CD4-positive, alpha-beta memory T cell (primary cell): ENCODE measurements around the gene AGXT. TPM values are rescaled to one million over a fixed set of nuclear protein-coding genes. Genes with fewer than 3 reads are reported as not detected.

Source experiments
- CTCF ChIA-PET: fragments of 350-600 bp; sonication (Branson Sonifier 250); formaldehyde crosslinking; loops from one replicate; lab custom pipeline; 2021; ENCODE audit warnings: inconsistent platforms; ENCODE audit not compliant: partially characterized antibody; lab: Charles Lee
- POLR2A ChIA-PET: fragments of 350-600 bp; sonication (Branson Sonifier 250); formaldehyde crosslinking; loops from one replicate; lab custom pipeline; 2021; ENCODE audit not compliant: partially characterized antibody; lab: Charles Lee
- DNase-seq, 5 donors: peaks; one replicate each; pipeline versions ENCODE4 v3.0.0 to v3.0.0-alpha.2; 2020 to 2022; ENCODE audit warnings: mixed read lengths in 1 of 5
- H3K27ac ChIP-seq: one replicate; pipeline ENCODE4 v1.7.0; 2013; ENCODE audit warnings: low read depth, low read length
- H3K27me3 ChIP-seq: 2 replicates; pipeline ENCODE4 v1.7.0; 2013; ENCODE audit warnings: mild to moderate bottlenecking, low read length, moderate library complexity; ENCODE audit not compliant: insufficient read depth
- H3K36me3 ChIP-seq: 2 replicates; pipeline ENCODE4 v1.7.0; 2013; ENCODE audit warnings: mild to moderate bottlenecking, low read length, moderate library complexity; ENCODE audit not compliant: insufficient read depth
- H3K4me1 ChIP-seq: 2 replicates; pipeline ENCODE4 v1.7.0; 2013; ENCODE audit warnings: mild to moderate bottlenecking, low read length, moderate library complexity; ENCODE audit not compliant: insufficient read depth
- H3K4me3 ChIP-seq, 2 donors: one replicate each; pipeline ENCODE4 v1.7.0; 2013; ENCODE audit warnings: low read length in 2 of 2, mild to moderate bottlenecking in 1 of 2
- H3K9me3 ChIP-seq, 2 donors: one replicate each; pipeline ENCODE4 v1.7.0; 2013; ENCODE audit warnings: low read length in 2 of 2, control low read depth in 1 of 2; ENCODE audit not compliant: control insufficient read depth in 1 of 2
- H3K27ac Mint-ChIP-seq, 7 donors: one replicate each; pipeline ENCODE4 v1.8.0; 2020 to 2021; ENCODE audit warnings: mixed read lengths in 7 of 7, mild to moderate bottlenecking in 6 of 7, inconsistent platforms in 3 of 7, moderate library complexity in 3 of 7
- H3K27me3 Mint-ChIP-seq, 2 donors: one replicate each; pipeline ENCODE4 v1.8.0; 2020 to 2021; ENCODE audit warnings: mixed read lengths in 2 of 2
- H3K36me3 Mint-ChIP-seq, 2 donors: one replicate each; pipeline ENCODE4 v1.8.0; 2020 to 2021; ENCODE audit warnings: mixed read lengths in 2 of 2, inconsistent platforms in 1 of 2, mild to moderate bottlenecking in 1 of 2
- H3K4me1 Mint-ChIP-seq, 4 donors: one replicate each; pipeline ENCODE4 v1.8.0; 2020 to 2021; ENCODE audit warnings: mixed read lengths in 4 of 4, mild to moderate bottlenecking in 1 of 4
- H3K4me3 Mint-ChIP-seq, 8 donors: one replicate each; pipeline ENCODE4 v1.8.0; 2020 to 2021; ENCODE audit warnings: mixed read lengths in 8 of 8, mild to moderate bottlenecking in 7 of 8, moderate library complexity in 6 of 8, inconsistent platforms in 3 of 8
- H3K9me3 Mint-ChIP-seq, 8 donors: one replicate each; pipeline ENCODE4 v1.8.0; 2020 to 2021; ENCODE audit warnings: mixed read lengths in 8 of 8, mild to moderate bottlenecking in 5 of 8, inconsistent platforms in 3 of 8, moderate library complexity in 1 of 8
- intact Hi-C: fragments of 100-400 bp; cut with micrococcal nuclease; formaldehyde crosslinking; loops from one replicate; pipeline ENCODE4 v1.15.1; 2023
- polyA plus RNA-seq, 2 donors: library from polyadenylated mRNA; unstranded; fragments of 300-500 nt; fragmentation: Illumina TruSeq; gene quantifications; one replicate each; pipeline ENCODE4 v1.2.3, GENCODE V29; 2021
- total RNA-seq, 2 experiments: library from RNA; stranded (reverse); gene quantifications; one replicate each; pipeline ENCODE4 v1.2.3, GENCODE V29; 2021

The AGXT gene
- total and polyA plus RNA-seq, 4 experiments from 2014 or later: not detected

DNA sequence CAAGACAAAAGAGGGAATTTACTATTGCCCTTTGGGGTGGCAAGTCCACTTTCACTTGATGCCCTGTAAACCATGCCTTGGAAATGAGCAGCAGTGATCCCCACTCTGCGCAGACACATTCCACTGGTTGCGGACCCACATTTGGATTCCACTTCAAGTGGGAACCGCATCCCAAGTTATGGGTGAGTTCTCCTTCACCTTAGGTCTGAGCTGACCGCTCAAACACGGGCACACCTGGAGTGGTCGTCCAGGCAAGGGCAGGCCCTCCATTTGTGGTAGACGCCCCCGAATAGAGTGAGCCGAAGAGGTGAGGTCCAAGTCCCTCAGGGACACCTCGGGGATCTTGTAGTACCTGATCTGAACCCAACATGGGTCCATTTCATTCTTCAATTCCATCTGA lies 9.8 kb upstream of the AGXT start:
- intact Hi-C loops: no loop called here
- no peaks in the 10 kb centered on the region for H3K27me3 Mint-ChIP-seq
- peaks cover 0 to 13% (median 8%) of the 10 kb centered on the region in 8 donors for H3K9me3 Mint-ChIP-seq

DNA sequence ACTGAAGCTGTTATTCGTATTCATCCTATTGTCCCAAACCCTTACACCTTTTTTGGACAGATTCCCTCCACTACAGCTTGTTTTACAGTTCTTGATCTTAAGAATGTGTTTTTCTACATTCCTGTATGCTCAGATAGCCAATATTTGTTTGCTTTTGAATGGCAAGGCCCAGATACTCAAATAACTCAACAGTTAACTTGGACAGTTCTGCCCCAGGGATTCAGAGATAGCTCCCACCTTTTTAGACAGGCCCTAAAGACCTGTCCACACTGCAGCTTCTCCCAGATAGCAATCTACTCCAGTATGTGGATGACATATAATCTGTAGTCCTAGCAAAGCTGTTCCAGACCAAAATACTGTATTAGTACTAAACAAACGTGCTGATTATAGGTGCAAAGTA lies 7.1 kb upstream of the AGXT start:
- H3K4me3 Mint-ChIP-seq: no peak overlapping the region
- Histone ChIP-seq H3K27me3 (no peaks in the 10 kb centered on the region), H3K9me3 (no peaks in the 10 kb centered on the region), H3K27ac (no peak overlapping the region), H3K4me3 (no peak overlapping the region), H3K4me1 (no peaks in the 10 kb centered on the region), H3K36me3 (no peaks in the 10 kb centered on the region)
- H3K36me3 Mint-ChIP-seq: no peaks in the 10 kb centered on the region
- H3K9me3 Mint-ChIP-seq: no peaks in the 10 kb centered on the region
- H3K27ac Mint-ChIP-seq: no peak overlapping the region
- no peak for DNase-seq
- ChIA-PET CTCF (interaction anchor here (1.4 to 2.3 kb wide), 2 partner anchors 10 to 15 kb away, joined by 3 to 16 read pairs; no protein-coding TSS in a partner anchor), POLR2A (no interaction called here)
- no peaks in the 10 kb centered on the region for H3K4me1 Mint-ChIP-seq
- H3K27me3 Mint-ChIP-seq: peaks cover 0 to under 1% of the 10 kb centered on the region in 2 donors
- intact Hi-C loops: no loop called here

More for the DNA sequence above, 9.8 kb upstream of the AGXT start:
- Histone ChIP-seq H3K27ac (no peak overlapping the region), H3K9me3 (no peaks in the 10 kb centered on the region), H3K4me1 (no peaks in the 10 kb centered on the region), H3K27me3 (no peaks in the 10 kb centered on the region), H3K4me3 (no peak overlapping the region), H3K36me3 (no peaks in the 10 kb centered on the region)
- POLR2A ChIA-PET: no interaction called here
- Mint-ChIP-seq H3K36me3 (no peaks in the 10 kb centered on the region), H3K4me1 (no peaks in the 10 kb centered on the region), H3K4me3 (no peak overlapping the region), H3K27ac (no peak overlapping the region)
- CTCF ChIA-PET: no interaction called here
- DNase-seq: peak in 1 of 5 donors; percentile 27

DNA sequence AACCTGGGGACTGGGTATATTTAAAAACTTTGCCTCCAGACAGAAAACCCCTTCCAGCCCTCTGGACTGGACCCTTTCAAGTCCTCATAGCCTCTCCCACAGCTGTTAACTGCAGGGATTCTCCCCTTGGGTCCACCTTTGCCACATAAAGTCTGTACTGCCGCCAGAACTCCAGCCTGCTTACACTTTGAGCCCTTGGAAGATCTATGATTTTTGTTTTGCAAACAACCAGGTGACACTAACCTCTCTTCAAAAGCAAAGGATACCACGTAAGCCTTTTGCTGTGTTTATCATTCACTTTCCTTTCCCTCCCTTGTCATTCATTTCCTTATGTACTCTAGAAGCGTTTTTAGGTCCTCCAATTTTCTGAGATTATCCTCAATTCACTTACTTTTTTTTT lies 4.1 kb upstream of the AGXT start:
- POLR2A ChIA-PET: no interaction called here

DNA sequence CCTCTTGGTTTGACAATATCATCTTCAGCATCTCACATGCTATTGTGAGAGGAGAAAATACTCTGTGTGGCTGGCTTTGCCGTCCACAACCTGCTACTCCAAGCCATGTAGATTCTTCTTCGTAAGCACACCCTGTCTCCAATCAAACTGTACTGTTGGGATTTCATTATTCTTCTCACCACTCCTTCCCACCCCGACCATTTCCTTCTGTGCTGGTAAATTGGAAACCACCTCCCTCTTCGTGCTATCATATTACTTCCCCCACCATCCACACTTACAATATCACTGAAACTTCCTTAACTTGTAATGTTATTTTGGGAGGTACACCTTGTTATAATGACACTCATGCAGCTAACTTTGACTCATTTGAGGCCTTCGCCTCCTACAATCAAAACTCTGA lies 3.2 kb upstream of the AGXT start:
- Histone ChIP-seq H3K4me1 (no peaks in the 10 kb centered on the region), H3K4me3 (no peak overlapping the region), H3K36me3 (no peaks in the 10 kb centered on the region), H3K9me3 (no peaks in the 10 kb centered on the region), H3K27me3 (no peaks in the 10 kb centered on the region), H3K27ac (no peak overlapping the region)
- Mint-ChIP-seq H3K4me1 (no peaks in the 10 kb centered on the region), H3K36me3 (no peaks in the 10 kb centered on the region), H3K27me3 (peaks cover 2 to 5% of the 10 kb centered on the region in 2 donors), H3K4me3 (no peak overlapping the region), H3K9me3 (no peaks in the 10 kb centered on the region), H3K27ac (no peak overlapping the region)
- no peak for DNase-seq
- ChIA-PET POLR2A (no interaction called here), CTCF (no interaction called here)
- intact Hi-C loops: no loop called here

More for the DNA sequence above, 4.1 kb upstream of the AGXT start:
- CTCF ChIA-PET: no interaction called here
- H3K4me1 ChIP-seq: no peaks in the 10 kb centered on the region
- no peaks in the 10 kb centered on the region for H3K9me3 ChIP-seq
- Mint-ChIP-seq H3K27me3 (peaks cover 2 to 5% of the 10 kb centered on the region in 2 donors), H3K9me3 (no peaks in the 10 kb centered on the region), H3K27ac (no peak overlapping the region), H3K36me3 (no peaks in the 10 kb centered on the region), H3K4me1 (no peaks in the 10 kb centered on the region), H3K4me3 (peak overlapping the region in 1 of 8 donors; percentile 12)
- H3K27ac ChIP-seq: no peak overlapping the region
- H3K4me3 ChIP-seq: no peak overlapping the region
- no peaks in the 10 kb centered on the region for H3K36me3 ChIP-seq
- DNase-seq: no peak
- intact Hi-C loops: no loop called here
- no peaks in the 10 kb centered on the region for H3K27me3 ChIP-seq

DNA sequence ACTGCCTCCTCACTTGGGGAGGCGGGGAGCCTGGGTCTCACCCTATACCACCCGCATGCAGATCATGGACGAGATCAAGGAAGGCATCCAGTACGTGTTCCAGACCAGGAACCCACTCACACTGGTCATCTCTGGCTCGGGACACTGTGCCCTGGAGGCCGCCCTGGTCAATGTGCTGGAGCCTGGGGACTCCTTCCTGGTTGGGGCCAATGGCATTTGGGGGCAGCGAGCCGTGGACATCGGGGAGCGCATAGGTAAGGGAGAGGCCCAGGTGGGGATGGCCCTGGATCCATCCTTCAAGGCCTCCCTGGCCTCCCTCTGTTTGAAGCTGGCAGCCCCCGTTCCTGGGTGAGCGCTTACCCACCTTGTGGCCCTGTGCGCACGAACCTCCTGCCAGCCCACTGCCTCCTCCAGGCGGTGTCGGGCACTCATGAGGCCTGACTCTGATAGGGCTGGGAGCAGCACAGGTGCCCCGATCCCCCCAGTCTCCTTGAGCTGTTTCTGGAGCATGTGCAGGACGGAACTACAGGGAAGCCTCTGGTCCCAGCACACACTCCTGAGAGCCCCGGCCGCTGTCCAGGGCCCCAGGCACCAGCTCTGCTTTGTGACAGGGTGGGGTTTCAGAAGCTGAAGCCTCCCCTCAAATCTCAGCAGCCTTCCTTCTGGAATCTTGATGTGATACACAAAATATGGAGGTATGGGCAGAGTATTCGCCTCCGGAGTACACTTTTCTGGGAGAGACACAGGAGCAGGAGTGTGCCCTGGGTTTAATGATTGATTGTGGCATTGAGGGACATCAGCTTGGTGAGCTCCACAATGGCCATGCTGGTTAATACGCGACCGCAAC lies 708 bp downstream of the AGXT start:
- Mint-ChIP-seq H3K27ac (no peak overlapping the region), H3K27me3 (peaks cover 2 to 7% of the 10 kb centered on the region in 2 donors), H3K4me1 (no peaks in the 10 kb centered on the region), H3K4me3 (no peak overlapping the region), H3K9me3 (no peaks in the 10 kb centered on the region), H3K36me3 (no peaks in the 10 kb centered on the region)
- Histone ChIP-seq H3K4me1 (no peaks in the 10 kb centered on the region), H3K36me3 (no peaks in the 10 kb centered on the region), H3K27me3 (no peaks in the 10 kb centered on the region), H3K4me3 (no peak overlapping the region), H3K27ac (no peak overlapping the region), H3K9me3 (no peaks in the 10 kb centered on the region)
- intact Hi-C loops: no loop called here
- POLR2A ChIA-PET: no interaction called here
- no peak for DNase-seq
- CTCF ChIA-PET: no interaction called here

DNA sequence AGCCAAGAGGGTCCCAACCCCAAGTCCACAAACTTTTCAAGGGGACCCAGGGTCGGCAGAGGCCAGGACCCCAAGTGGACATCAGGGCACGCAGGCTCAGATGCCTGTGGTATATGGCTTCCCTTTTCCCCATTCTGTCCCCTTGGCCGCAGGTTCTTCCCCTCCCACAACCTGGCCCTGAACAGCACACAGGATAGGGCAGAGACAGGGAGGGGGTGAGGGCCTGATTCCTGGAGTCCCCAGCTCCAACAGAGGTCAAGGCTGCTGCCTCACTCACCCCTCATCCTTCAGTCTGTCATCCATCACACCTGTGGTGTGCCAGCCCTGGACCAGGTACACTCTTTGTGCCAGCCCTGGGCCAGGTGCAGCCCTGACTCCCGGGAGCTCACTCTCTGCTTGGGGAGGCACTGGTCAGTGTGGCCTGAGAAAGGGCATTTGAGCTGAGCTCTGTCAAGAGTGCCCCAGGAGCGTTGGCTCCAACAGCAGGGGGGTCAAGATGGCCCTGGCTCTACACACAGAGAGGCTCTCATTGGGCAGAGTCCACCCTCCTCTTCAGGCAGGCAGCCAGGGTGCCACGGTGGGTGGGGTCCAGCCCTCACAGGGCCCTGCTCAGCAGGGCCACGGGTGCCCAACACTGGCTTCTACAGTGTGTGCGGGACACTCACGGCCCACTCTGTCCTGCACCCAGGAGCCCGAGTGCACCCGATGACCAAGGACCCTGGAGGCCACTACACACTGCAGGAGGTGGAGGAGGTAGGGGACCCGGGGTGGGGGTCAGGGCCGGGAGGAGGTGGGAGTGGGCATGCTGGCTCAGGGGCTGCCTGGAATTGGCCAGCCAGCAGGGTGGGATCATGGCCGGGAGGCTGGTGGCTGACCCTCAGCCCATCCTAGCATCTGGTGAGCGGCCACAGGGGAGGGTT lies 1.6 kb downstream of the AGXT start:
- intact Hi-C loops: no loop called here
- no peak overlapping the region for H3K4me3 ChIP-seq
- H3K27me3 ChIP-seq: no peaks in the 10 kb centered on the region
- ChIA-PET CTCF (no interaction called here), POLR2A (no interaction called here)
- Mint-ChIP-seq H3K36me3 (no peaks in the 10 kb centered on the region), H3K27me3 (peaks cover 2 to 7% of the 10 kb centered on the region in 2 donors), H3K9me3 (no peaks in the 10 kb centered on the region), H3K27ac (no peak overlapping the region), H3K4me1 (no peaks in the 10 kb centered on the region), H3K4me3 (peak overlapping the region in 1 of 8 donors; percentile 15)
- H3K4me1 ChIP-seq: no peaks in the 10 kb centered on the region
- H3K36me3 ChIP-seq: no peaks in the 10 kb centered on the region
- no peak overlapping the region for H3K27ac ChIP-seq
- peak in 1 of 5 donors; percentile 3 for DNase-seq
- H3K9me3 ChIP-seq: no peaks in the 10 kb centered on the region
